HepG2 (cell line): ENCODE data around the gene ALDH4A1. TPM values are rescaled to one million over a fixed set of nuclear protein-coding genes. Genes with fewer than 3 reads are reported as not detected.

Experiments
- CBFB ChIP-seq: sonication (generic); formaldehyde crosslinking; IDR thresholded peaks from 2 replicates; pipeline ENCODE4 v1.4.0; 2020; ENCODE audit warnings: missing genetic modification reagents
- CSRNP2 ChIP-seq: sonication (generic); formaldehyde crosslinking; conservative IDR thresholded peaks from 2 replicates; pipeline ENCODE4 v1.8.0; 2022; ENCODE audit warnings: low read depth, missing genetic modification reagents
- CTCF ChIP-seq: sonication (generic); formaldehyde crosslinking; IDR thresholded peaks from 2 replicates; pipeline ENCODE4 v1.5.0; 2020; ENCODE audit warnings: mild to moderate bottlenecking, missing genetic modification reagents, moderate library complexity
- FOSL1 ChIP-seq: sonication (generic); formaldehyde crosslinking; IDR thresholded peaks from 2 replicates; pipeline ENCODE4 v1.9.0; 2021; ENCODE audit warnings: missing genetic modification reagents, borderline replicate concordance
- GATA4 ChIP-seq: sonication (generic); IDR thresholded peaks from 2 replicates; pipeline ENCODE4 v1.6.1; 2016; ENCODE audit warnings: antibody characterized with exemption, low read depth, borderline replicate concordance
- HNF4A ChIP-seq: sonication (generic); formaldehyde crosslinking; IDR thresholded peaks from 2 replicates; pipeline ENCODE4 v1.4.0; 2020; ENCODE audit warnings: missing genetic modification reagents
- KDM3A ChIP-seq: IDR thresholded peaks from 2 replicates; pipeline ENCODE4 v1.6.1; 2018; ENCODE audit warnings: low read depth, missing compliant biosample characterization
- MAFK ChIP-seq, 2 experiments: IDR thresholded peaks in 1 of 2; conservative IDR thresholded peaks in 1 of 2; 2 replicates each; pipeline ENCODE4 v1.6.1; 2011; ENCODE audit warnings: improper control_type of control experiment in 2 of 2, low read length in 2 of 2
- MZF1 ChIP-seq: sonication (generic); formaldehyde crosslinking; IDR thresholded peaks from 2 replicates; pipeline ENCODE4 v1.8.1; 2023; ENCODE audit warnings: mild to moderate bottlenecking, missing genetic modification reagents, borderline replicate concordance
- NFRKB ChIP-seq: fragments of 450-650 bp; IDR thresholded peaks from 2 replicates; pipeline ENCODE4 v1.6.1; 2017
- POGK ChIP-seq: sonication (generic); formaldehyde crosslinking; conservative IDR thresholded peaks from 2 replicates; pipeline ENCODE4 v1.8.0; 2022; ENCODE audit warnings: mild to moderate bottlenecking, moderate library complexity, missing genetic modification reagents
- SALL2 ChIP-seq: sonication (generic); formaldehyde crosslinking; IDR thresholded peaks from 2 replicates; pipeline ENCODE4 v1.8.1; 2023; ENCODE audit warnings: mild to moderate bottlenecking, missing genetic modification reagents, inconsistent platforms
- TRAFD1 ChIP-seq: sonication (generic); formaldehyde crosslinking; IDR thresholded peaks from 2 replicates; pipeline ENCODE4 v1.5.1; 2020; ENCODE audit warnings: missing genetic modification reagents, mild to moderate bottlenecking, borderline replicate concordance
- ZNF570 ChIP-seq: sonication (generic); formaldehyde crosslinking; IDR thresholded peaks from 2 replicates; pipeline ENCODE4 v1.4.0; 2020; ENCODE audit warnings: mild to moderate bottlenecking, missing genetic modification reagents, borderline replicate concordance
- ZNF609 ChIP-seq: sonication (generic); formaldehyde crosslinking; IDR thresholded peaks from 2 replicates; pipeline ENCODE4 v1.4.0; 2020; ENCODE audit warnings: mild to moderate bottlenecking, missing genetic modification reagents, borderline replicate concordance
- ZNF720 ChIP-seq: sonication (generic); formaldehyde crosslinking; IDR thresholded peaks from 2 replicates; pipeline ENCODE4 v1.4.0; 2020; ENCODE audit warnings: missing genetic modification reagents
- polyA plus RNA-seq, 8 experiments: library from polyadenylated mRNA; depleted of rRNA in 3 of 8; stranded (reverse) in 7 of 8; unstranded in 1 of 8; fragments of >200 nt; fragmentation: Illumina TruSeq in 4 of 8; extraction: Trizol in 4 of 8; gene quantifications; 2 replicates each; pipeline versions ENCODE4 v1.2.1 to v1.2.3, GENCODE V29; 2011 to 2016; ENCODE audit warnings: low read depth in 4 of 8, missing spikeins in 1 of 8, mixed read lengths in 1 of 8; ENCODE audit not compliant: insufficient read depth in 1 of 8
- total RNA-seq, 5 experiments: library from RNA; depleted of rRNA; stranded (reverse); fragments of >200 nt; fragmentation: Illumina TruSeq; extraction: Trizol; gene quantifications; 2 replicates each; pipeline ENCODE4 v1.2.3, GENCODE V29; 2016; ENCODE audit warnings: low read depth in 1 of 5

The ALDH4A1 gene
- total and polyA plus RNA-seq, 2 of the 13 experiments (the other 11 are each of a cell fraction or from before 2014, with no cell fraction given) = 76.4 to 240 TPM

- peak; percentile 86 for TF ChIP-seq ZNF609 (CRISPR knock-in tag)
- 0 out of 2 replicates have a peak, but pooled peaks have one; percentile 15 for TF ChIP-seq TRAFD1 (CRISPR knock-in tag)
- no peak for TF ChIP-seq MZF1 (CRISPR knock-in tag)
- 0 out of 2 replicates have a peak, but pooled peaks have one; percentile 11 for TF ChIP-seq CSRNP2 (CRISPR knock-in tag)
- no peak for TF ChIP-seq ZNF720 (CRISPR knock-in tag)
- TF ChIP-seq FOSL1 (CRISPR knock-in tag) = no peak
- no peak; the same call in 1 of the 2 replicates for TF ChIP-seq GATA4
- peak; percentile 92 for TF ChIP-seq SALL2 (CRISPR knock-in tag)
- TF ChIP-seq KDM3A = peak; percentile 21; the same call in 1 of the 2 replicates
- TF ChIP-seq CTCF (CRISPR knock-in tag) = peak; percentile 35; the same call in 1 of the 2 replicates
- TF ChIP-seq MAFK (conservative IDR thresholded peaks at IDR 0.05 in 1 of 2, IDR thresholded peaks at IDR 0.05 in 1 of 2; ENCODE audit: low read length in 2 of 2) = no peak
- peak; percentile 100 for TF ChIP-seq POGK (CRISPR knock-in tag)
- no peak for TF ChIP-seq NFRKB
- no peak; the same call in 1 of the 2 replicates for TF ChIP-seq ZNF570 (CRISPR knock-in tag)
- TF ChIP-seq HNF4A (CRISPR knock-in tag) = peak; percentile 99
- TF ChIP-seq CBFB (CRISPR knock-in tag) = no peak
Observed at GRCh38 chr1:18948913-18949685, 46.7 kb upstream of the ALDH4A1 start (continued).
